CD4-positive, alpha-beta memory T cell (primary cell): ENCODE data around the gene GLI1. TPM values are rescaled to one million over a fixed set of nuclear protein-coding genes. Genes with fewer than 3 reads are reported as not detected.

Source experiments
- CTCF ChIA-PET: fragments of 350-600 bp; sonication (Branson Sonifier 250); formaldehyde crosslinking; loops from one replicate; lab custom pipeline; 2021; ENCODE audit warnings: inconsistent platforms; ENCODE audit not compliant: partially characterized antibody; lab: Charles Lee
- POLR2A ChIA-PET: fragments of 350-600 bp; sonication (Branson Sonifier 250); formaldehyde crosslinking; loops from one replicate; lab custom pipeline; 2021; ENCODE audit not compliant: partially characterized antibody; lab: Charles Lee
- DNase-seq, 5 donors: peaks; one replicate each; pipeline versions ENCODE4 v3.0.0 to v3.0.0-alpha.2; 2020 to 2022; ENCODE audit warnings: mixed read lengths in 1 of 5
- H3K27ac ChIP-seq: one replicate; pipeline ENCODE4 v1.7.0; 2013; ENCODE audit warnings: low read depth, low read length
- H3K27me3 ChIP-seq: 2 replicates; pipeline ENCODE4 v1.7.0; 2013; ENCODE audit warnings: mild to moderate bottlenecking, low read length, moderate library complexity; ENCODE audit not compliant: insufficient read depth
- H3K36me3 ChIP-seq: 2 replicates; pipeline ENCODE4 v1.7.0; 2013; ENCODE audit warnings: mild to moderate bottlenecking, low read length, moderate library complexity; ENCODE audit not compliant: insufficient read depth
- H3K4me1 ChIP-seq: 2 replicates; pipeline ENCODE4 v1.7.0; 2013; ENCODE audit warnings: mild to moderate bottlenecking, low read length, moderate library complexity; ENCODE audit not compliant: insufficient read depth
- H3K4me3 ChIP-seq, 2 donors: one replicate each; pipeline ENCODE4 v1.7.0; 2013; ENCODE audit warnings: low read length in 2 of 2, mild to moderate bottlenecking in 1 of 2
- H3K9me3 ChIP-seq, 2 donors: one replicate each; pipeline ENCODE4 v1.7.0; 2013; ENCODE audit warnings: low read length in 2 of 2, control low read depth in 1 of 2; ENCODE audit not compliant: control insufficient read depth in 1 of 2
- H3K27ac Mint-ChIP-seq, 7 donors: one replicate each; pipeline ENCODE4 v1.8.0; 2020 to 2021; ENCODE audit warnings: mixed read lengths in 7 of 7, mild to moderate bottlenecking in 6 of 7, inconsistent platforms in 3 of 7, moderate library complexity in 3 of 7
- H3K27me3 Mint-ChIP-seq, 2 donors: one replicate each; pipeline ENCODE4 v1.8.0; 2020 to 2021; ENCODE audit warnings: mixed read lengths in 2 of 2
- H3K36me3 Mint-ChIP-seq, 2 donors: one replicate each; pipeline ENCODE4 v1.8.0; 2020 to 2021; ENCODE audit warnings: mixed read lengths in 2 of 2, inconsistent platforms in 1 of 2, mild to moderate bottlenecking in 1 of 2
- H3K4me1 Mint-ChIP-seq, 4 donors: one replicate each; pipeline ENCODE4 v1.8.0; 2020 to 2021; ENCODE audit warnings: mixed read lengths in 4 of 4, mild to moderate bottlenecking in 1 of 4
- H3K4me3 Mint-ChIP-seq, 8 donors: one replicate each; pipeline ENCODE4 v1.8.0; 2020 to 2021; ENCODE audit warnings: mixed read lengths in 8 of 8, mild to moderate bottlenecking in 7 of 8, moderate library complexity in 6 of 8, inconsistent platforms in 3 of 8
- H3K9me3 Mint-ChIP-seq, 8 donors: one replicate each; pipeline ENCODE4 v1.8.0; 2020 to 2021; ENCODE audit warnings: mixed read lengths in 8 of 8, mild to moderate bottlenecking in 5 of 8, inconsistent platforms in 3 of 8, moderate library complexity in 1 of 8
- intact Hi-C: fragments of 100-400 bp; cut with micrococcal nuclease; formaldehyde crosslinking; loops from one replicate; pipeline ENCODE4 v1.15.1; 2023
- polyA plus RNA-seq, 2 donors: library from polyadenylated mRNA; unstranded; fragments of 300-500 nt; fragmentation: Illumina TruSeq; gene quantifications; one replicate each; pipeline ENCODE4 v1.2.3, GENCODE V29; 2021
- total RNA-seq, 2 experiments: library from RNA; stranded (reverse); gene quantifications; one replicate each; pipeline ENCODE4 v1.2.3, GENCODE V29; 2021

The GLI1 gene
- total and polyA plus RNA-seq, 4 experiments from 2014 or later: 0.30 to 0.35 TPM; not detected in 2

DNA sequence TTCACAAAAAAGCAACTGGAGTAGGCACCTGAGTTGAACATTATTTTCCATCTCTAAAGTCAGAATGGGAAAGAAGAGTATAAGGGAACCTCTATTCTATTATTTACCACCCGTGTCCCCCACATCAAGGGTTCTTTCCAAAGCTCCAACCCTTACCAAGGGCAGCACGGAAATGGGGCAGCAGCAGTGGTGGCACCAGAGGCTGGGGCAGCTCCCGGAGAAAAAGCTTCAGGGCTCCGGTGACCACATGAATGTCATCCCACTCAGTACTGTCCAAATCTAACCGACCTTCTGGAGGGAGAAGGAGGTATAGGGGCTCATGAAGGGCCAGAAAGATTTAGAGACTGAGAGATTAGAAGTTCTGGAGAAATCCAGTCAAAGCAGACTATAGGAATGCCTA, 14.3 kb downstream of the GLI1 start:
- H3K27ac Mint-ChIP-seq: peak overlapping the region; percentile 60 to 92 (median 82)
- Histone ChIP-seq H3K9me3 (no peaks in the 10 kb centered on the region), H3K4me1 (peaks cover 59% of the 10 kb centered on the region), H3K4me3 (no peak overlapping the region), H3K27me3 (no peaks in the 10 kb centered on the region), H3K36me3 (peaks cover 59% of the 10 kb centered on the region), H3K27ac (no peak overlapping the region)
- peaks cover 31 to 64% (median 48%) of the 10 kb centered on the region in 4 donors for H3K4me1 Mint-ChIP-seq
- peak overlapping the region in 7 of 8 donors; percentile 14 to 85 (median 78) for H3K4me3 Mint-ChIP-seq
- intact Hi-C loops: no loop called here
- H3K36me3 Mint-ChIP-seq: peaks cover 46 to 75% of the 10 kb centered on the region in 2 donors
- ChIA-PET CTCF (interaction anchor here (1.3 to 10.7 kb wide), 5 partner anchors 11 to 30 kb away, joined by 3 to 204 read pairs (median 29); partner anchors contain the start of genes GLI1, INHBE and MARS1), POLR2A (interaction anchor here (7.0 to 10.2 kb wide), 2 partner anchors 12 to 14 kb away, joined by 75 to 225 read pairs; partner anchors contain the start of genes GLI1 and MARS1)
- DNase-seq: no peak
- H3K9me3 Mint-ChIP-seq: no peaks in the 10 kb centered on the region
- no peaks in the 10 kb centered on the region for H3K27me3 Mint-ChIP-seq

- intact Hi-C loops: no loop called here
- H3K4me1 Mint-ChIP-seq: peaks cover 37 to 70% (median 53%) of the 10 kb centered on the region in 4 donors
- ChIA-PET CTCF (interaction anchor here (1.3 to 10.7 kb wide), 5 partner anchors 10 to 29 kb away, joined by 3 to 204 read pairs (median 29); partner anchors contain the start of genes GLI1, INHBE and MARS1), POLR2A (interaction anchor here (1.3 to 10.2 kb wide), 4 partner anchors 12 to 267 kb away, joined by 3 to 225 read pairs (median 78); partner anchors contain the start of genes DDIT3, GLI1 and MARS1)
- peaks cover 42 to 70% of the 10 kb centered on the region in 2 donors for H3K36me3 Mint-ChIP-seq
- H3K4me1 ChIP-seq: peaks cover 64% of the 10 kb centered on the region
- no peaks in the 10 kb centered on the region for H3K9me3 ChIP-seq
- peak overlapping the region; percentile 71 to 85 (median 79) for H3K4me3 Mint-ChIP-seq
- H3K27me3 Mint-ChIP-seq: no peaks in the 10 kb centered on the region
- no peak for DNase-seq
- no peak overlapping the region for H3K27ac ChIP-seq
- peaks cover 54% of the 10 kb centered on the region for H3K36me3 ChIP-seq
- no peaks in the 10 kb centered on the region for H3K27me3 ChIP-seq
- peaks cover 0 to 3% (median 0%) of the 10 kb centered on the region in 8 donors for H3K9me3 Mint-ChIP-seq
- no peak overlapping the region for H3K4me3 ChIP-seq
- H3K27ac Mint-ChIP-seq: peak overlapping the region; percentile 60 to 94 (median 82)
Measured at GRCh38 chr12:57474430-57474829, 14.8 kb downstream of the GLI1 start.

- H3K27me3 Mint-ChIP-seq: no peaks in the 10 kb centered on the region
- intact Hi-C loops: loop anchor here (5.0 kb wide), 1 partner anchor 267 kb away; no protein-coding TSS in a partner anchor
- no peak for DNase-seq
- H3K27ac Mint-ChIP-seq: peak overlapping the region; percentile 60 to 94 (median 82)
- peaks cover 41 to 74% (median 57%) of the 10 kb centered on the region in 4 donors for H3K4me1 Mint-ChIP-seq
- H3K4me1 ChIP-seq: peaks cover 69% of the 10 kb centered on the region
- peaks cover 0 to 3% (median 0%) of the 10 kb centered on the region in 8 donors for H3K9me3 Mint-ChIP-seq
- peak overlapping the region; percentile 68 to 85 (median 79) for H3K4me3 Mint-ChIP-seq
- H3K36me3 Mint-ChIP-seq: peaks cover 42 to 65% of the 10 kb centered on the region in 2 donors
- H3K9me3 ChIP-seq: no peaks in the 10 kb centered on the region
- H3K4me3 ChIP-seq: no peak overlapping the region
- no peaks in the 10 kb centered on the region for H3K27me3 ChIP-seq
- no peak overlapping the region for H3K27ac ChIP-seq
- ChIA-PET CTCF (interaction anchor here (1.5 to 10.7 kb wide), 5 partner anchors 10 to 110 kb away, joined by 4 to 204 read pairs (median 29); partner anchors contain the start of genes GLI1, INHBE and MARS1), POLR2A (interaction anchor here (1.3 to 10.2 kb wide), 4 partner anchors 12 to 267 kb away, joined by 3 to 225 read pairs (median 78); partner anchors contain the start of genes DDIT3, GLI1 and MARS1)
- peaks cover 50% of the 10 kb centered on the region for H3K36me3 ChIP-seq
Measured at GRCh38 chr12:57474862-57475261, 15.3 kb downstream of the GLI1 start.

GRCh38 chr12:57475271-57476161, 15.9 kb downstream of the GLI1 start:
- peak overlapping the region in 3 of 7 donors; percentile 98 to 100 (median 99) for H3K27ac Mint-ChIP-seq
- ChIA-PET CTCF (interaction anchor here (0.6 to 10.7 kb wide), 9 partner anchors 9 to 109 kb away, joined by 3 to 204 read pairs (median 4); partner anchors contain the start of genes GLI1, INHBE and MARS1), POLR2A (interaction anchor here (1.3 to 10.2 kb wide), 5 partner anchors 13 to 266 kb away, joined by 3 to 225 read pairs (median 75); partner anchors contain the start of genes DDIT3, GLI1 and MARS1)
- Histone ChIP-seq H3K27ac (peak overlapping the region; percentile 86), H3K4me3 (peak overlapping the region; percentile 91 to 97), H3K4me1 (peaks cover 75% of the 10 kb centered on the region), H3K27me3 (no peaks in the 10 kb centered on the region), H3K9me3 (no peaks in the 10 kb centered on the region), H3K36me3 (peaks cover 43% of the 10 kb centered on the region)
- peak overlapping the region; percentile 46 to 99 (median 98) for H3K4me3 Mint-ChIP-seq
- H3K36me3 Mint-ChIP-seq: peaks cover 42 to 64% of the 10 kb centered on the region in 2 donors
- H3K4me1 Mint-ChIP-seq: peaks cover 45 to 81% (median 63%) of the 10 kb centered on the region in 4 donors
- peaks cover 0 to 3% (median 0%) of the 10 kb centered on the region in 8 donors for H3K9me3 Mint-ChIP-seq
- peak in 1 of 5 donors; percentile 27 for DNase-seq
- no peaks in the 10 kb centered on the region for H3K27me3 Mint-ChIP-seq
- intact Hi-C loops: loop anchor here (2.0 to 5.0 kb wide), 2 partner anchors 71 to 267 kb away; partner anchors contain the start of gene DCTN2

GRCh38 chr12:57476162-57476992, 16.8 kb downstream of the GLI1 start:
- Histone ChIP-seq H3K4me3 (peak overlapping the region; percentile 91 to 97), H3K27ac (peak overlapping the region; percentile 86), H3K36me3 (peaks cover 35% of the 10 kb centered on the region), H3K9me3 (no peaks in the 10 kb centered on the region), H3K4me1 (peaks cover 81% of the 10 kb centered on the region), H3K27me3 (no peaks in the 10 kb centered on the region)
- peaks cover 42 to 58% of the 10 kb centered on the region in 2 donors for H3K36me3 Mint-ChIP-seq
- peaks cover 51 to 89% (median 69%) of the 10 kb centered on the region in 4 donors for H3K4me1 Mint-ChIP-seq
- H3K27ac Mint-ChIP-seq: peak overlapping the region; percentile 98 to 100 (median 99)
- peak overlapping the region; percentile 89 to 99 (median 98) for H3K4me3 Mint-ChIP-seq
- intact Hi-C loops: loop anchor here (2.0 to 5.0 kb wide), 2 partner anchors 70 to 266 kb away; partner anchors contain the start of gene DCTN2
- no peaks in the 10 kb centered on the region for H3K27me3 Mint-ChIP-seq
- ChIA-PET POLR2A (interaction anchor here (1.1 to 10.2 kb wide), 12 partner anchors 7 to 268 kb away, joined by 3 to 225 read pairs (median 8); partner anchors contain the start of genes DCTN2, DDIT3, GLI1 and MARS1), CTCF (interaction anchor here (0.8 to 10.7 kb wide), 14 partner anchors 10 to 144 kb away, joined by 3 to 204 read pairs (median 3); partner anchors contain the start of genes DCTN2, GLI1, INHBE and MARS1)
- DNase-seq: peak; percentile 65 to 80 (median 71)
- peaks cover 0 to 3% (median 0%) of the 10 kb centered on the region in 8 donors for H3K9me3 Mint-ChIP-seq
